GM21528 (cell line): ENCODE results near the gene NUP98.

ENCODE experiments used
- ATAC-seq: cut with Tn5 transposase; IDR thresholded peaks from one replicate; pipeline ENCODE4 v1.9.1; 2021; ENCODE audit warnings: mild to moderate bottlenecking, moderate library complexity; ENCODE audit not compliant: unreplicated experiment, low FRiP score

NUP98 gene

DNA sequence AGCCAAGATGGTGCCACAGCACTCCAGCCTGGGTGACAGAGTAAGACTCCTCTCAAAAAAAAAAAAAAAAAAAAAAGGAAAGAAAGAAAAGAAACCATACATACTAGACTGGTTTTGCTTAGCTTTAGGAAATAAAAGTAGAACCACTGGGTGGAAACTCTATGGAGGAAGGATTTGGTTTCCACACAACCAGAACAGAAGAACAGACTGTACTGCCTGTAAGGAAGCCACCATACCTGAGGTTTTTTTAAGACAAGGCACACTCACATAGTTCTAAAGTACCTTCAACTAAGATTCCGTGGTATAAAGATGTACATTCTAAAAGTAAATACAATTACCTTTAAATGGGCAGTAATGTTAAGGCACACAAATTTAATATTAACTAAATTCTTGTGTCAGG, 58.6 kb downstream of the NUP98 start:
- ATAC-seq: no peak

DNA sequence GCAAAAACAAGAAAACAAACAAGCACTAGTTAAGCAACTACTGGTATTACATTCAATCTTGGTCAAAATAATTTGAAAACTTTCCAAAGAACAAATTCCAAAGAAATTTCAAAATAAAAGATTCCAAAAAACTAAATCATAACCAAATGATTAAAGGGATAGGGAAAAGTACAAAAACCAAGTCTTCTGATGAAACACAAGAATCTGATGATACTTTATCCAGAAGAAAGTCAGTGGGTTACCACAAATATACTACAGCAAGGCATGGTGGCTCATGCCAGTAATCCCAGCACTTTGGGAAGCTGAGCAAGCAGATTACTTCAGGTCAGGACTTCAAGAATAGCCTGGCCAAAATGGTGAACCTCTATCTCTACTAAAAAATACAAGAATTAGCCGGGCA, 59.1 kb downstream of the NUP98 start:
- no peak for ATAC-seq

DNA sequence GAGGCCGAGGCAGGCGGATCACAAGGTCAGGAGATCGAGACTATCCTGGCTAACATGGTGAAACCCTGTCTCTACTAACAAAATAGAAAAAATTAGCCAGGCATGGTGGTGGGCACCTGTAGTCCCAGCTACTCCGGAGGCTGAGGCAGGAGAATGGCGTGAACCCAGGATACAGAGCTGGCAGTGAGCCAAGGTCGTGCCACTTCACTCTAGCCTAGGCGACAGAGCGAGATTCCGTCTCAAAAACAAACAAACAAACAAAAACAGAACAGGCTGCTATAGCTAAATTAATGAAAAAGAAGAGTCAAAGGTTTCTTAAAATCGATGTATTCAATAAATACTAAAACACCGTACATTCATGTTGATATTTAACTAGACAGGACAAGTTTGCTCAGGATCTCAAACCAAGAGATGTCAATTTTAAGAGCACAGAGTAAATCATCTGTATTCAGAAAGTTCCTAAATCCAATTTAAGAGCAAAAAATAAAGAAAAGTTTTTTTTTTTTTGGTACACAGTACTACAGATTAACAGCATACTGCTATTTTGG, 59.9 kb downstream of the NUP98 start:
- ATAC-seq: no peak

DNA sequence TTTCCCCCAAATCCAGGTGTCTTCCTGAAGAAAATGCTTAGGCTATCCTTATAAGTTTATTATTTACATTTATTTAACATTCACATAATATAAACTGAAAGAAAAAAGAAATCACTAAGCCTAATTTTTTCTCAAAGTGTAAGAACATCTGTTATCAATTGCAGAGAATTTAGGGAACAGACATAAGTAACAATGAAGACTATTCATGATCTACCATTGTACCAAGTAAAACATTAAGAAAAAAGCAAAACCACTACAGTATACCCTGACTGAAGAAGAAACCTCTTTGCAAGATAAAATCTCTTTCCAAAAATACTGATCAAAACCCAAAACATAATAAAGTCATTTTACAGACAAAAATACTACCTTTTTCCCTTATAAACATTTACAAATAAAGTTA, 60.5 kb downstream of the NUP98 start:
- ATAC-seq: no peak

DNA sequence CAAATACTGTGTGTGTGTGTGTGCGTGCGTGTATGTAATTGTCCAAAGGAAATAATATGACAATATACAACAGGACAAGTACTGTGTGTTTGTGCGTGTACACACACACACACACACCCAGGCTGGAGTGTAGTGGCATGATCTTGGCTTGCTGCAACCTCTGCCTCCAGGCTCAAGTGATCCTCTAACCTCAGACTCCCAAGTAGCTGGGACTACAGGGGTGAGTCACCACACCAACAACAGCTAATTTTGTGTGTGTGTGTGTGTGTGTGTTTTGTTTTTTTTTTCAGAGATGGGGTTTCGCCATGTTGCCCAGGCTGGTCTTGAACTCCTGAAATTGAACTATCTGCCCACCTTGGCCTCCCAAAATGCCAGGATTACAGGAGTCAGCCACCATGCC, 61.5 kb downstream of the NUP98 start:
- ATAC-seq: no peak

DNA sequence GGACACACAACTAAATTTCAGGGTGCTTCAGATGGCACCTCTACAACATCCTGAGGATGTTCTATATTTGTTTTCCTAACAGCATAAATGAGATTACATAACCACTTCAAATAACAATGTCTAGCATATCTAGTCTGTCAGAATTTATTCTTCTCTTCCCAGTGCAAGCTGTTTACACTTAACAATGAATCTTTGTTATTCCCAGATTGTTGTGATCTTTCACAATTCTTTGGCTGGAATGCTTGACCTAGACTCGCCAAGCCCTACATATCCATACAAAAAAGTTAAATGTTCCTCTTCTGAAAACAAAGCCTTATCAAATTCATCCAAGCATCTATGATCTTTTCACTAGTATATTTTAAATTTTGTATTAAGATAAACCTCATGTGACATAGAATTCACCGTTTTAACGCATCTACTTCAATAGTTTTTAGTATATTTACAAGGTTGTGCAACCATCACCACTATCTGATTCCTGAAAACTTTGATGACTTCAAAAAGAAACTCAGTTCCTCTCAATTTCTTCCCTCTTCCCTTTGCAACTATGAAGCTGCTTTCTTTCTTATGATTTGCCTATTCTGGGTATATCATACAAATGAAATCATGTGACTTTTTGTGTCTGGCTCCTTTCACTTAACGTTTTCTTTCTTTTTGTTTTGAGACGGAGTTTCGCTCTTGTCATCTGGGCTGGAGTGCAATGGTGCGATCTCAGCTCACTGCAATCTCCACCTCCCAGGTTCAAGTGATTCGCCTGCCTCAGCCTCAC, 64.5 kb downstream of the NUP98 start:
- no peak for ATAC-seq

DNA sequence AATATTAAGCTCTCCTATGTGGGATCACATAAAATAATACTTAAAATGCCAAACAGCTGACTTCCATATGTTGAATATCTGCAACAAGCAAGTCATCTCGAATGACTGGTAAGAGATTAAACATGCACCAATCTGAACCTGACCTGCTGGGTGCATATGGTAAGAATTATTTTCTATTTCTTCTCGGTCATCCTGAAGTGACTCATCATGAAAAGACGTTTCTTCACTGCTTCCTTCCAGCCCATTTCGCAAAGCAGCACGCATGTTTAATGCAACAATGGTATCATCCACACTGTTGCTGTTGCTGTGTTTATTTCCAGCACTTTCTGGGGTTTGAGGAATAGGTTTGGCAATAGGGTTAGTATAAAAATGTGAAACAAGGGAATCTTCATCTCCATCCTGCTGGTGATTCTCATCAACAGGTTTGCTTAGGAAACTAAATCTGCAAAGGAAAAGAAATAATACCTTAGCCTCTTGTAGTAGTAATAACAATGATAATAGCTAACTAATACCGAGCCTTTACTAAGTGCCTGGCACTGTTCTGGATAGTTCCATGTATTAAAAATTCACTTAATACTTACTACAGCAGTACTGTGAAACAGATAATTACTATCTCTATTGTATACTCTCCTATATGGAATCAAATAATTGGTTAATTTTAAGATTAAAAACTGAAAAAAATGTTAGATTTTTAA, 74.2 kb downstream of the NUP98 start:
- ATAC-seq: no peak

DNA sequence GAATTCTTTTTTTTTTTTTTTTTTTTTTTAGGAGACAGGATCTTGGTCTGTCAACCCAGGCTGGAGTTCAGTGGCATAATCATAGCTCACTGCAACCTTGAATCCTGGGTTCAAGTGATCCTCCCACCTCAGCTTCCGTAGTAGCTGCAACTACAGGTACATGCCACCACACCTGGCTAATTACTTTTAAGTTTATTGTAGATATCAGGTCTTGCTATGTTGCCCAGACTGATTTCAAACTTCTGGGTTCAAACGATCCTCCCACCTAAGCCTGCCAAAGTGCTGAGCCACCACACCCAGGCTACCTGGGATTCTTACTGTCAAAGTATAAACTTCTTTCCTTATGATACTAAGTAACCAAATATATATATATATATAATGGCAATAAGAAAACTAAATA, 75.3 kb downstream of the NUP98 start:
- no peak for ATAC-seq

DNA sequence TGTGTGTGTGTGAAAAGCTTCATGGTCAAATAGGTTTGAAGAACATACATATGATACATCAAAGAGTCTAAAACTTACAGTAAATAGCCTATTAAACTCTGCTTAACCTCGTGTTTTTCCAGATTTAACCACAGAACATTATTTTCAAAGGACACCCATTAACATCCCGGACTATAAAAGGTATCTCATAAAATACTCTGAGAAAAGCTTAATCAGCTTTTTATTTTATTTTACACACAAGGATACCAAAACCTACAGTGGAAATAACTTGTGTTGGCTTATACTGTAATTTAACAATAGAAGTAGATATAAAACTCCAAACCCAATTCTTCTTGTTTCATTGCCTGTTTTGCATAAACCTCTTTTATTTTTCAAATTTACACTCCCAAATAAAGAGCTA, 76.4 kb downstream of the NUP98 start:
- no peak for ATAC-seq

DNA sequence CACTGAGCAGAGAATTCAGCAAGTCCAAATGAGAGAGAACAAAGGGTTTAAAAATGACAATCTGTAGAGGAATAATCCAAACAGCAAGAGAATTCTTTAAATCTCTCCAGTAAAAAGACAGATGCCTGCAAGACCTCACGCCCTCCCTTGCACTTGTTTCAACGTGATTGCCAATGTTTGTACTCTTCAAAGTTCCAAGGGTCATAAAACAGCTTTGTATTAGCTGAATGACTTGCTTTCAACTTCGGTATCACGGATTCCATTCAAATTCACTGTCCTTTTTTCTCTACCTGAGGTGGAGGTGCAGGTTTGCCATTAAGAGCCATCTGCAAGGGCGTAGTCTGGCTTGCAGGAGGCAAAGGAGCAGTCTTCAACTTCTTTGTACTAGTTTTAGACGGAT, 85.1 kb downstream of the NUP98 start:
- ATAC-seq: no peak

DNA sequence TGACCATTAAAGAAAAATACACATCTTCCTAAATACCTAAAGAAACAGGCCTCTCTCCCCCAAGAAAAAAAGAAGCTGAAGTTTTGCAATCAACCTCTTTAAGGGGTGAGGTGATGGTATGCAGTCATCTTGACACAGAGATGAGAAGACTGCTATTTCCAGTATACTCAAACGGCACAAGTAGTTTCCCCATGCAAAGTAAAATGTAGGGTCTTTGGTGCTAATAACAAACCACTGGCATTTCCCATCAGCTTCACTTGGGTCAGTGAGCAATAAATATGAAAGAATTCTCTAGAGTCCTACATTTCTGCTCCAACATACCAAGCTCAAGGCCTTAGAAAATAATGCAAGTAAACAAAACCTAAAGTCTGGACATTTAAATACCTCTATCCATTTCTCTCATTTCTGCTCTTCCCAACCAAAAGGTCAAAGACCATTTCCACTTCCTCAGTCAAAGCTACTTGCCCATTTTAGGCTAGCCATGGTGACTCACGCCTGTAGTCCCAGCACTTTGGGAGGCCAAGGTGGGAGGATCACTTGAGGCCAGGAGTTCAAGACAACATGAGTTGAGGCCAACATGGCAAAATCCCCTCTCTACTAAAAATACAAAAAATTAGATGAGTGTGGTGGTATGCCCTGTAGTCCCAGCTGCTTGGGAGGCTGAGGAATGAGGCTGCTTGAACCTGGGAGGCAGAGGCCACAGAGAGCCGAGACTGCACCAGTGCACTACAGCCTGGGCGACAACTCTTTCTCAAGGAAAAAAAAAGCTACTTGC, 86.7 kb downstream of the NUP98 start:
- no peak for ATAC-seq

DNA sequence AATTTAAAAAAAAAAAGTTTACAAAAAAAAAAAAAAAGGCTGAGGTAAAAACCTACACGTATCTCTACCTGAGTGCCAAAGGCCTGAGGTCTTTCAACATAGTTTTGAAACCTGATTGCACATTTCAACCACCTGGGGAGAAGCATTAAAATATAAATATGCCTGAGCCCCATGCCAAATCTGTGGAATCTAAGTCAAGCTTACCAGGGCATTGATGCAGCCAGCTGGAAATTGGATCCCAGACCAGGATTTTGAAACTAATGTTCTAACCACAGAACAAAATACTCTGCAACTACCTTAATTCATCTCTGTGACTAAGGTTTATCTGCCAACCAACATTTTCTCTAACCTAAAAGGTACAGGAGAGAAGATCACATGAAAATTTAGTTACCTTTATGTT, 87.4 kb downstream of the NUP98 start:
- no peak for ATAC-seq

DNA sequence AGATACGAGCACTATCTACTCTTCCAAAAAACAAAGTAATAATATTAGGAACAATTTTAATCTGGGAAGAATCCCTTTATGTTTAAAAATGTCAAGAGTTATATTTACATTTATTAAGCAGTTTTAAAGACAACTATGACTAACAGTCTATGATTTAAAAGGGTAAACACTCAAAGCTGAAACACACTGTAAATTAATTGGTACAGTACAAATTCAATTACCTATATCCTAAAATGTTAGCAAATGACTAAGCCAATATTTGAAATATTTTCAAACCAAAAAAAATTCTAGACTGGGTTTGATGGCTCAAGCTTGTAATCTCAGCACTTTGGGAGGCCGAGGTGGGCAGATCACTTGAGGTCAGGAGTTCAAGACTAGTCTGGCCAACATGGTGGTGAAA, 90.2 kb downstream of the NUP98 start:
- no peak for ATAC-seq

DNA sequence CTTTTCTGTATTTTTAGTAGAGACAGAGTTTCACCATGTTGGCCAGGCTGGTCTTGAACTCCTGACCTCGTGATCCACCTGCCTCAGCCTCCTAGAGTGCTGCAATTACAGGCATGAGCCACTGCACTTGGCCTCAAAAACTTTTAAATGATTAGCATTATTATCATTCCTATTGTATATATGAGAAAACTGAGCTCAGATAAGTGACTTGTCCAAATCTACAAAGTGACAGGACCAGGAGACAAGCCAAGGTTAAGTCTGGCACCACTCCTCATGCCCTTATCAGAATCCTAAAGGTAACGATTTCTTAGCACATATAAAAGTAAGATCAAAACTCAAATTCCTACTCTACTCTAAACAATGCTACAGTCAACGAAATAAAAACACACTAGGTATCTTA, 94.0 kb downstream of the NUP98 start:
- no peak for ATAC-seq

DNA sequence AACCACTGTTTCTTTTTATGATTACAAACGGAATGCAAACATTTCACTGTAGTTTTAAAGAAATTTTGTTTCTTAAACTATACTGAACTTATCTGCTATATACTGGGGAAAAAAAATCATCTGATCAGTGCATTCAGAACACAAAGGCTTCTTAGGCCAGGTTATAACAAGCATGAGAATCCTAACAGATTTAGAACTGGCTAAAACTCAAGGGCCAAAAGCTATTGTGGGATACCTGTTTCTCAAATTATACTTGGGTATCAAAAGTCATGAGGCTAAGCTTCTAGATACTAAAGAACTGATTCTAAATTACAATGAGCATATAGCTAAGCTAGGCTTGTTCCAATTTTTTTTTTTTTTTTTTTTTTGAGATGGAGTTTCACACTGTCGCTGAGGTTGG, 96.4 kb downstream of the NUP98 start:
- no peak for ATAC-seq

DNA sequence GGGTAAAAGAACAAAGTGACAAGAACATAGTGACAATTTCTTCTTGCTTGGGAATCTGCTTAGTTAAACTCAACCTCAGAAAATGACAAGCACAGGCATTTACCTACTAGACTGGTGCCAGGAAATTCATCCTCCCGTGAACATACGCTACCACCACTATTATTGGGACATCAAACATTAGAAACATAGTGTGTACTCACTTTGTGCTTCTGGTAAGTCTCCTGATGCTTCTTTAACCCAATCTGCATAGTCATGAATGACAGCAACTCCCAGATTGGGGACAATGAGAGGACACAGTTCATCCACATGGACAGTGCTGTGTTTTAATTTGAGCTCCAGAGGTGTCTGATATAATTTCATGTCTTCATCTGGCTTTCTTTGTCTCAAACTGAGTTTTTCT, 96.9 kb downstream of the NUP98 start:
- ATAC-seq: no peak

DNA sequence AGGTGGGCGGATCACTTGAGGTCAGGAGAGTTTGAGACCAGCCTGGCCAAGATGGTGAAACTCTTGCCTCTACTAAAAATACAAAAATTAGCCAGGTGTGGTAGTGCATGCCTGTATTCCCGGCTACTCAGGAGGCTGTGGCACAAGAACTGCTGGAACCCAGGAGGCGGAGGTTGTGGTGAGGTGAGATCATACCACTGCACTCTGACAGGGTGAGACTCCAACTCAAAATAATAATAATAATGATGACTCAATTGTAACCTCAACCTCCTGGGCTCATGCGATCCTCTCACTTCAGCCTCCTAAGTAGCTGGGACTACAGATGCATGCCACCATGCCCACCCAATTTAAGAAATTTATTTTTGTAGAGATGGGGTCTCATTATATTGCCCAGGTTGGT, 110.6 kb downstream of the NUP98 start:
- ATAC-seq: no peak

DNA sequence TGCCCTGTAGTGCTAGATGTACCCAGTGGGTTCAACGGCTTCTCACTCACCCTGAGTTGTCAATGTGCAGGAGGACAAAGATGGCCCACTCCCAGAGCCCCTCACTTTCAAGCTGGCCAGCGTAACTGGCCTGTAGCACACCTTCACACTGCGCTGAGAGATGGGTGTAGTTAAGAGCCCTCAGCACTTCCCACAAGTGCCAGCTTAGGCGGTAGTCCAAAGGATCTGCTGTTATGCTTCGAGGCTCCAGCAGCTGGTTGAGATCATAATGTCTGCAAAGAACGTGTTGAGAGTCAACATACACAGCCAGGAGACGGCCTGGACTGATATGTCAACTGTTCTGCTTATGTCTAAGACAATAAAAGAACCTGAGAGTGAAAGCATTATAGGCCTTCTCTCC, 111.4 kb downstream of the NUP98 start:
- no peak for ATAC-seq

DNA sequence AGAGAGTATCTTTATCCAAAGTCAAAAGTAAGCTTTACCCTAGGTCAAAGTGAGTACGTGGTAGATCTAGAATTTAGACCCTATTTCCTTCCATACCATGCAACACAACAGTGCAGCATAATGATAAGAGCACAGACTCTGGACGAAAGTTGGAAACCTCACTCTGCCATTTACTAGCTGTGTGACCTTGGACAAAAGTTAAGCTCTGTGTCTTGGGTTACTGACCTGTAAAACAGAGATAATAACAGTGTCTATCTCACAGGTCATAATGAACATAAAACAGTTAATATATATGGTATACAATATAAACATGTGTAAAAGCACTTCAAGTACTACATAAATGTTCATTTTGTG, 112.6 kb downstream of the NUP98 start:
- no peak for ATAC-seq

DNA sequence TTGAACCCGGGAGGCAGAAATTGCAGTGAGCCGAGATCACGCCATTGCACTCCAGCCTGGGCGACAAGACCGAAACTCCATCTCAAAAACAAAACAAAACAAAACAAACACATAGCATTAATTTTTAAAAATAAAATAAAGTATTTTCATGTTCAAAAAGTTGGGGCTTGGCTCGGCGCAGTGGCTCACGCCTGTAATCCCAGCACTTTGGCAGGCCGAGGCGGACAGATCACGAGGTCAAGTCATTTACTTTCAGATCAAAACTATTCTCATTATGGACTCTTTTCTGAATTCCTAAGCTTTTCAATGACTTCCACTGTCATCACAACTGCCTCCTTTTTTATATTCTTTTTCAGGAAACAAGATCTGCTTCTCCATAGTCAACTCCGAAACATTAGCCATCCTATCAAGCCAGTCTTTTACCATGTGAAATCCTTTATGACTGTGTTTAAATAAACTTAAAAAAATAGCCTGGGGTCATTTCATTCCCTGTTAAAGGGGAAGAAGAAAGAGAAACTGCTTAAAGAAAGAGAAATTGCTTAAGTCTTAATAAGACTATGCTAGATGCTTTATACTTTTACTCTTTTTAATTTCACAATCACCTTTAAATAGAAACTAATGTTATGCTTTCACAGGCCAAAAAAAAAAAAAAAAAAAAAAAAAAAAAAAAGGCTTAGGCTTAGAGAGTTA, 113.1 kb downstream of the NUP98 start:
- ATAC-seq: no peak

DNA sequence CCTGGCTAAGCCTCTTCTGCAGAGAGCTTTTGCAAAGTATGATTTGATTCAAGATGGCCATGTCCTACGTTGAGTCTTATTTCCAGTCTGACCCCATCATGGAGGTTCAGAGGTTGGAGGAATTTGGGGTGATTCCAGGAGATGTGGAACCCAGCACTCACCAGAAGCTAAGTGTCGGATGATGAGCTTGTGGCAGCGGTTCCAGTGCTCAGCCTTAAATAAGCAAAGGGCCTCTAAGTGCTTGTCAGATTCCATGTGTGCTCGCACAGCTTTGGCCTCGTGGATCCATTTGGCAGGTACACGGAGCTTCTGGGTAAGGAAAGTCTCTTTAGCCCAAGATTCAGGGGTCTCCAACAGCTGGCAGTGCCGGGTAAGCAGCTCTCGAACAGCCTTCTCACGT, 114.3 kb downstream of the NUP98 start:
- no peak for ATAC-seq
